Measurements from ENCODE around the gene HTR1E. TPM values are rescaled to one million over a fixed set of nuclear protein-coding genes. Genes with fewer than 3 reads are reported as not detected.

The HTR1E gene
- total and polyA plus RNA-seq, 9 of the 15 experiments (the other 6 are each of a cell fraction or from before 2014, with no cell fraction given) = not detected

- TF ChIP-seq CHD7 (IDR thresholded peaks at IDR 0.05; ENCODE audit: low read depth, low read length) = no peak
- TF ChIP-seq SMC3 (conservative IDR thresholded peaks at IDR 0.05; ENCODE audit: insufficient read depth, low read depth, low read length) = no peak
- TF ChIP-seq, protein P1, sequence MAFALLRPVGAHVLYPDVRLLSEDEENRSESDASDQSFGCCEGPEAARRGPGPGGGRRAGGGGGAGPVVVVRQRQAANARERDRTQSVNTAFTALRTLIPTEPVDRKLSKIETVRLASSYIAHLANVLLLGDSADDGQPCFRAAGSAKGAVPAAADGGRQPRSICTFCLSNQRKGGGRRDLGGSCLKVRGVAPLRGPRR (CRISPR knock-in tag; IDR thresholded peaks at IDR 0.05) = no peak
- no peak for TF ChIP-seq NELFE (IDR thresholded peaks at IDR 0.05; ENCODE audit: insufficient read depth, insufficient read length)
- no peak for TF ChIP-seq NCOA6 (IDR thresholded peaks at IDR 0.05)
- no peak for TF ChIP-seq FOXK2 (conservative IDR thresholded peaks at IDR 0.05 in 1 of 2, IDR thresholded peaks at IDR 0.05 in 1 of 2; ENCODE audit: low read depth in 2 of 2)
- no peak for TF ChIP-seq FOXA1 (IDR thresholded peaks at IDR 0.05; ENCODE audit: borderline replicate concordance)
Measured at GRCh38 chr6:86949771-86950170, 12.4 kb downstream of the HTR1E start (continued).
